HG02759 (cell line): ENCODE results near the gene PCDHA7.
"Not testable (repeated sequence)": the region's sequence is repeated elsewhere in the genome, so short reads cannot be mapped to it uniquely, and the experiment has no call there.

Experiments
- ATAC-seq: cut with Tn5 transposase; IDR thresholded peaks from one replicate; pipeline ENCODE4 v1.9.1; 2021; ENCODE audit warnings: mild to moderate bottlenecking, moderate library complexity; ENCODE audit not compliant: unreplicated experiment

Gene PCDHA7

GRCh38 chr5:140862441-140863295 lies 28.6 kb downstream of the PCDHA7 start:
- ATAC-seq, result no peak

- ATAC-seq, result no peak
These were observed 34.9 kb downstream of the PCDHA7 start, which contains the start of gene PCDHA11 for GRCh38 chr5:140868721-140869554. Gene PCDHA11, plus strand, starts transcription at chr5:140868957. Its CDS starts 147 bp downstream, at chr5:140869104.

- no peak for ATAC-seq
These were observed 35.5 kb downstream of the PCDHA7 start for GRCh38 chr5:140869555-140869886.

GRCh38 chr5:140870221-140871201 lies 36.4 kb downstream of the PCDHA7 start:
- ATAC-seq, result no peak

GRCh38 chr5:140875085-140876065 lies 41.3 kb downstream of the PCDHA7 start, which contains the start of gene PCDHA12:
Gene PCDHA12, plus strand, starts transcription at chr5:140875308. Its CDS starts 165 bp downstream, at chr5:140875473.
- no peak for ATAC-seq

GRCh38 chr5:140876541-140877261 lies 42.6 kb downstream of the PCDHA7 start:
- ATAC-seq, result not testable (repeated sequence)

GRCh38 chr5:140877262-140877581 lies 43.2 kb downstream of the PCDHA7 start:
- ATAC-seq, result no peak

GRCh38 chr5:140881889-140882590 lies 48.0 kb downstream of the PCDHA7 start, which contains the start of gene PCDHA13:
Gene PCDHA13, plus strand, starts transcription at chr5:140882124. Its CDS starts 145 bp downstream, at chr5:140882269.
- ATAC-seq, result no peak

GRCh38 chr5:140882591-140882899 lies 48.5 kb downstream of the PCDHA7 start:
- no peak for ATAC-seq

- no peak for ATAC-seq
These were observed 49.3 kb downstream of the PCDHA7 start for GRCh38 chr5:140883373-140883772.

GRCh38 chr5:140883927-140884697 lies 50.0 kb downstream of the PCDHA7 start:
- no peak for ATAC-seq
